Measurements from ENCODE around the gene MYO15A.
A peak's percentile ranks its signal among the peaks of the same experiment; 100 is the strongest.

The MYO15A gene

GRCh38 chr17:18093616-18094408, 14.7 kb upstream of the MYO15A start:
- Mint-ChIP-seq H3K27ac (peak overlapping the region; percentile 1), H3K9me3 (no peaks in the 10 kb centered on the region), H3K36me3 (peaks cover 76% of the 10 kb centered on the region), H3K4me1 (peaks cover 27% of the 10 kb centered on the region), H3K4me3 (no peak overlapping the region)
- no peak for DNase-seq (ENCODE audit: low spot score in 2 of 2)
- ATAC-seq: no peak

DNA sequence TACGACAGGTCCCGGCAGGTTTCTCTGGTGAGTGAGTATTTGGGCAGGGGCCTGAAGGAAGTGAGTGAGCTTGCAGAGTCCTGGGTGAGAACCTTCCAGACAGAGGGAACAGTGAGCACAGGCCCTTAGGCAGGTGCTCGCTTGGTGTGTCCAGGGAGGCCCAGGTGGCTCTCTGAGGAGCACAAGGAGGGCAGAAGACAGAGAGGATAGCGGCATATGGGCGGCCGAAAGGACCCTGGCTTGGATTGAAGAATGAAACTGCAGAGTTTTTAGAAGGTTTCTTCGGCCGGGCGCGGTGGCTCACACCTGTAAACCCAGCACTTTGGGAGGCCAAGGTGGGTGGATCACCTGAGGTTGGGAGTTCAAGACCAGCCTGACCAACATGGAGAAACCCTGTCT, 14.1 kb upstream of the MYO15A start:
- no peak for ATAC-seq

GRCh38 chr17:18099516-18099915, 9.0 kb upstream of the MYO15A start:
- Mint-ChIP-seq H3K4me1 (peaks cover 8% of the 10 kb centered on the region), H3K9me3 (no peaks in the 10 kb centered on the region), H3K4me3 (no peak overlapping the region), H3K36me3 (peaks cover 51% of the 10 kb centered on the region), H3K27ac (no peak overlapping the region)
- DNase-seq (ENCODE audit: low spot score in 2 of 2) (no peak), ATAC-seq (no peak)

More for the DNA sequence above, 14.1 kb upstream of the MYO15A start:
- no peak overlapping the region for H3K4me3 Mint-ChIP-seq
- peaks cover 21% of the 10 kb centered on the region for H3K4me1 Mint-ChIP-seq
- H3K9me3 Mint-ChIP-seq: no peaks in the 10 kb centered on the region
- DNase-seq (ENCODE audit: low spot score in 2 of 2): no peak
- peaks cover 74% of the 10 kb centered on the region for H3K36me3 Mint-ChIP-seq
- H3K27ac Mint-ChIP-seq: peak overlapping the region; percentile 1

DNA sequence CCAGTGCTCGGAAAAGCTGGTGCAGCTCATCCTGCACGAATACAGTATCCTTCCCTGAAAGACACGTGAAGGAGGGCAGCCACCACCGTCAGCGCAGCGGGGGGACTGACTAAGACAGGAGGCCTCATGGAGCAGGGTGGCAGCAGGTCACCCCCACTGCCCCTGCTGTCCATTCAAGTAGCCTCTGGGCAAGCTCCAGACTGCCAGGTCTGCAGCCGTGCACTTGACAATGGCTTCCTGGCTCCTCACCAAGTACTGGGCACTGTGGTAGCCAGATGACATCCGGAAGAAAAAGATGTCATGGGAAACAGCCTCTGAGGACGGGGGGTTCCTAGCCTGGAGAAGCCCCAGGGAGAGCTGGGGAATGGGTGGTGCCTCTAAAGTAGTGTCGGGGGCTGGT, 7.9 kb upstream of the MYO15A start:
- no peak for ATAC-seq
- peaks cover 8% of the 10 kb centered on the region for H3K4me1 Mint-ChIP-seq
- H3K27ac Mint-ChIP-seq: no peak overlapping the region
- H3K4me3 Mint-ChIP-seq: no peak overlapping the region
- peaks cover 40% of the 10 kb centered on the region for H3K36me3 Mint-ChIP-seq
- no peak for DNase-seq (ENCODE audit: low spot score in 2 of 2)
- no peaks in the 10 kb centered on the region for H3K9me3 Mint-ChIP-seq

- Mint-ChIP-seq H3K4me3 (no peak overlapping the region), H3K36me3 (peaks cover 34% of the 10 kb centered on the region), H3K27ac (no peak overlapping the region), H3K9me3 (no peaks in the 10 kb centered on the region), H3K4me1 (no peaks in the 10 kb centered on the region)
- no peak for DNase-seq (ENCODE audit: low spot score in 2 of 2)
- no peak for ATAC-seq
Observed at GRCh38 chr17:18101828-18102227, 6.7 kb upstream of the MYO15A start.

DNA sequence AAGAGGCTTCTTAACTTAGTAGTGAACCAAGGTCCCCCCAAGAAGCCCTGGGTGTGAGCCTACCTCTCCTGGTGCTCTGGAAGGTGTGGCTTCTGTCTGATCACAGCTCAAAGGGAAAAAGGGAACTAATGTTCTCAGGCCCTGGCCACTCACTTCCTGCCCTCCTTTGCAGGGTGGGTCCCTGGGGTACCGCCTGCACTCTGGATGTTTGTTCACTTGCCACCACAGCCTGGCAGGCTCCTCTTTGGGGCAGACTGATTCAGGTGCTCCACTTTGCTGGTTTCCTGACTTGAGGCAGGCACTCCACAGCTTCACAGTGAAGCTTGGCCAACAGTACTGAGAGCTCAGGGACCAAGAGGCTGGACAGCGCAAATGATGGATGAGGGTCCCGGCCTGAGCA, 5.9 kb upstream of the MYO15A start:
- H3K9me3 Mint-ChIP-seq: no peaks in the 10 kb centered on the region
- ATAC-seq (no peak), DNase-seq (ENCODE audit: low spot score in 2 of 2) (no peak)
- H3K36me3 Mint-ChIP-seq: peaks cover 30% of the 10 kb centered on the region
- no peaks in the 10 kb centered on the region for H3K4me1 Mint-ChIP-seq
- no peak overlapping the region for H3K4me3 Mint-ChIP-seq
- peak overlapping the region; percentile 80 for H3K27ac Mint-ChIP-seq

- no peaks in the 10 kb centered on the region for H3K9me3 Mint-ChIP-seq
- H3K27ac Mint-ChIP-seq: no peak overlapping the region
- H3K36me3 Mint-ChIP-seq: peaks cover 18% of the 10 kb centered on the region
Observed at GRCh38 chr17:18105027-18105426, 3.5 kb upstream of the MYO15A start.

DNA sequence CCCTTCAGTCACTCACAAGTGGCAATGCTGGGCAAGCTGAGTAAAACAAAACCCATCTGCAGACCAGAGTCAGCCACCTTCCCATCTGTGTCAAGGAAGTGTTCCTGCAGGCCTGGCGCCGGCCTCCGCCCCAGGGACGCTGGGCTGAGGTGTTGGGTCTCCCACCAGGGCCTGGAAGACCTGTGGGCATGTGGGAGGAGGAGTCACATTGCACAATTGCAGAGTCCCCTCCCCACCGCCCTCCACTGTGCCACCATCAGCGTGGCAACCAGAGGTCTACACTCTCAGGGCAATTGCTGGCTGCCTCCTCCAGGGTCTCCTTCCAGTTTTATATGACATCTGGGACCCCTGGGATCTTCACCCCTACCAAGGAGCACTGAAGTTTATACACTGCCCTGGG, 3.0 kb upstream of the MYO15A start:
- Mint-ChIP-seq H3K4me3 (no peak overlapping the region), H3K27ac (no peak overlapping the region)
- ATAC-seq: no peak

More at GRCh38 chr17:18105027-18105426, 3.5 kb upstream of the MYO15A start:
- ATAC-seq: no peak
- Mint-ChIP-seq H3K4me3 (no peak overlapping the region), H3K4me1 (no peaks in the 10 kb centered on the region)
- no peak for DNase-seq (ENCODE audit: low spot score in 2 of 2)

GRCh38 chr17:18106211-18106610, 2.3 kb upstream of the MYO15A start:
- no peak overlapping the region for H3K4me3 Mint-ChIP-seq

More for the DNA sequence above, 3.0 kb upstream of the MYO15A start:
- no peak for DNase-seq (ENCODE audit: low spot score in 2 of 2)
- H3K9me3 Mint-ChIP-seq: no peaks in the 10 kb centered on the region
- peaks cover 13% of the 10 kb centered on the region for H3K36me3 Mint-ChIP-seq
- H3K4me1 Mint-ChIP-seq: no peaks in the 10 kb centered on the region

GRCh38 chr17:18107061-18107790, 1.3 kb upstream of the MYO15A start:
- peaks cover 10% of the 10 kb centered on the region for H3K36me3 Mint-ChIP-seq

More at GRCh38 chr17:18106211-18106610, 2.3 kb upstream of the MYO15A start:
- H3K9me3 Mint-ChIP-seq: no peaks in the 10 kb centered on the region
- no peaks in the 10 kb centered on the region for H3K4me1 Mint-ChIP-seq
- ATAC-seq (no peak), DNase-seq (ENCODE audit: low spot score in 2 of 2) (no peak)
- H3K27ac Mint-ChIP-seq: peak overlapping the region; percentile 26
- H3K36me3 Mint-ChIP-seq: peaks cover 10% of the 10 kb centered on the region

DNA sequence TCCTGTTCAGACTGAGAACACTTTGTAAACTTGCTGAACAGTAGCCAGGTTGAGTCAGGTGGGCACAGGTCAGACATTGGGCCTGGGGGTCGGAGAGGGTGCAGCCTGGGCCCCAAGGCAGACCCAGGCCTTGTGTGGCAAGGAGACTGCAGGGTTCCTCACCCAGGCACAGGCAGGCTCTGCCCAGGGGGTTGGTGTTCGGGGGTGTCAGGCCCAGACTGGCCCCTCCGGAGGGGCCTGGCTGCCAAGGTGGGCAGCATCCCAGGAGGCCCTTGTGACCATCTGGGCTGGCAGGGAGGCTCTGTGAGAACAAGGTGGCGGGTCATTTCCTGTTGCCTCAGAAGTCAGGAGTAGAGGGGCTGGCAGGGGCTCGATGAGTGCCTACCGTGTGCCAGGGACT, 585 bp upstream of the MYO15A start:
- Mint-ChIP-seq H3K4me3 (no peak overlapping the region), H3K4me1 (no peaks in the 10 kb centered on the region), H3K27ac (peak overlapping the region; percentile 45), H3K9me3 (no peaks in the 10 kb centered on the region), H3K36me3 (peaks cover 10% of the 10 kb centered on the region)
- ATAC-seq (no peak), DNase-seq (ENCODE audit: low spot score in 2 of 2) (no peak)

More at GRCh38 chr17:18107061-18107790, 1.3 kb upstream of the MYO15A start:
- Mint-ChIP-seq H3K4me1 (no peaks in the 10 kb centered on the region), H3K27ac (peak overlapping the region; percentile 45), H3K9me3 (no peaks in the 10 kb centered on the region), H3K4me3 (no peak overlapping the region)
- DNase-seq (ENCODE audit: low spot score in 2 of 2) (no peak), ATAC-seq (no peak)

GRCh38 chr17:18109935-18110485, 1.5 kb downstream of the MYO15A start:
- Mint-ChIP-seq H3K36me3 (peaks cover 10% of the 10 kb centered on the region), H3K27ac (peak overlapping the region; percentile 70), H3K9me3 (no peaks in the 10 kb centered on the region), H3K4me3 (no peak overlapping the region), H3K4me1 (no peaks in the 10 kb centered on the region)
- ATAC-seq (no peak), DNase-seq (ENCODE audit: low spot score in 2 of 2) (no peak)

- Mint-ChIP-seq H3K36me3 (peaks cover 10% of the 10 kb centered on the region), H3K4me3 (no peak overlapping the region), H3K4me1 (no peaks in the 10 kb centered on the region), H3K27ac (peak overlapping the region; percentile 70), H3K9me3 (no peaks in the 10 kb centered on the region)
- ATAC-seq (no peak), DNase-seq (ENCODE audit: low spot score in 2 of 2) (no peak)
Observed at GRCh38 chr17:18110636-18111145, 2.1 kb downstream of the MYO15A start.

- H3K36me3 Mint-ChIP-seq: peaks cover 8% of the 10 kb centered on the region
- no peak overlapping the region for H3K27ac Mint-ChIP-seq
- H3K9me3 Mint-ChIP-seq: no peaks in the 10 kb centered on the region
- H3K4me1 Mint-ChIP-seq: no peaks in the 10 kb centered on the region
- H3K4me3 Mint-ChIP-seq: no peak overlapping the region
- DNase-seq (ENCODE audit: low spot score in 2 of 2): no peak
- ATAC-seq: no peak
Observed at GRCh38 chr17:18111330-18111971, 2.9 kb downstream of the MYO15A start.

GRCh38 chr17:18115517-18115916, 7.0 kb downstream of the MYO15A start:
- H3K27ac Mint-ChIP-seq: no peak overlapping the region
- H3K36me3 Mint-ChIP-seq: no peaks in the 10 kb centered on the region
- H3K9me3 Mint-ChIP-seq: peaks cover 3% of the 10 kb centered on the region
- no peaks in the 10 kb centered on the region for H3K4me1 Mint-ChIP-seq
- no peak overlapping the region for H3K4me3 Mint-ChIP-seq
- DNase-seq (ENCODE audit: low spot score in 2 of 2) (no peak), ATAC-seq (no peak)

Data from stimulated activated effector memory CD8-positive, alpha-beta T cell treated with anti-CD3 and anti-CD28 coated beads, Interleukin-12 subunit alpha, Interleukin-12 subunit beta, amount 100 ng/mL, for 72 hours (primary cell).